SU-DHL-6 (cell line): ENCODE data around the gene BRD4.

Source experiments
- H2AFZ ChIP-seq: fragments of 200-600 bp; sonication (generic); 2 replicates; pipeline ENCODE4 v1.6.1; 2014; ENCODE audit warnings: low read depth, mild to moderate bottlenecking, moderate library complexity, mixed read lengths, antibody characterized with exemption, low read length; ENCODE audit not compliant: severe bottlenecking
- H3F3A ChIP-seq: fragments of 200-600 bp; shearing (Covaris generic); 2 replicates; pipeline ENCODE4 v1.6.0; 2016; ENCODE audit warnings: antibody characterized with exemption, mild to moderate bottlenecking; ENCODE audit not compliant: insufficient read depth
- H3K27ac ChIP-seq: fragments of 200-600 bp; sonication (generic); 2 replicates; pipeline ENCODE4 v1.5.1; 2016; ENCODE audit warnings: low read depth, mild to moderate bottlenecking, low read length, moderate library complexity, mixed read lengths
- H3K27me3 ChIP-seq: fragments of 200-600 bp; sonication (generic), shearing (Covaris generic); 2 replicates; pipeline ENCODE4 v1.6.0; 2014; ENCODE audit warnings: mild to moderate bottlenecking, low read length
- H3K36me3 ChIP-seq: fragments of 200-600 bp; sonication (generic); 2 replicates; pipeline ENCODE4 v1.6.1; 2014; ENCODE audit warnings: mild to moderate bottlenecking, low read length, mixed read lengths
- H3K4me2 ChIP-seq: fragments of 300-600, 200-600 bp; shearing (Covaris generic), sonication (generic); 2 replicates; pipeline ENCODE4 v1.6.0; 2014; ENCODE audit warnings: low read length, low read depth, mild to moderate bottlenecking; ENCODE audit not compliant: poor library complexity, severe bottlenecking
- H3K4me3 ChIP-seq: fragments of 200-600 bp; sonication (generic); 2 replicates; pipeline ENCODE4 v1.5.1; 2014; ENCODE audit warnings: antibody characterized with exemption, low read length, mild to moderate bottlenecking, mixed read lengths; ENCODE audit not compliant: insufficient read depth, poor library complexity, severe bottlenecking
- H3K79me2 ChIP-seq: fragments of 200-600 bp; sonication (generic); 2 replicates; pipeline ENCODE4 v1.6.1; 2014; ENCODE audit warnings: mild to moderate bottlenecking, low read length, moderate library complexity; ENCODE audit not compliant: insufficient read depth
- H3K9ac ChIP-seq: fragments of 200-600 bp; sonication (generic); 2 replicates; pipeline ENCODE4 v1.7.0; 2014; ENCODE audit warnings: mild to moderate bottlenecking, low read length
- H3K9me2 ChIP-seq: fragments of 200-600 bp; sonication (generic); replicated peaks from 2 replicates; pipeline ENCODE4 v1.6.1; 2014; ENCODE audit warnings: low read length; ENCODE audit not compliant: insufficient read depth
- H3K9me3 ChIP-seq: fragments of 200-600 bp; sonication (generic); 2 replicates; pipeline ENCODE4 v1.6.1; 2014; ENCODE audit warnings: low read length, mixed read lengths; ENCODE audit not compliant: insufficient read depth
- H4K20me1 ChIP-seq: fragments of 200-600 bp; sonication (generic); 2 replicates; pipeline ENCODE4 v1.6.1; 2014; ENCODE audit warnings: low read depth, mild to moderate bottlenecking, antibody characterized with exemption, low read length, moderate library complexity, mixed read lengths
- EZH2phosphoT487 ChIP-seq: fragments of 200-600 bp; sonication (generic), shearing (Covaris generic); conservative IDR thresholded peaks from 2 replicates; pipeline ENCODE4 v1.6.1; 2018; ENCODE audit warnings: mild to moderate bottlenecking, antibody characterized with exemption, low read length, moderate library complexity, mixed read lengths
- TF ChIP-seq, protein P1 (sequence below): fragments of 200-600 bp; sonication (generic); IDR thresholded peaks from one replicate; pipeline ENCODE4 v1.5.1; 2017; ENCODE audit warnings: antibody characterized with exemption, mild to moderate bottlenecking, low read length, moderate library complexity; ENCODE audit not compliant: insufficient read depth, poor library complexity, severe bottlenecking

Gene BRD4

DNA sequence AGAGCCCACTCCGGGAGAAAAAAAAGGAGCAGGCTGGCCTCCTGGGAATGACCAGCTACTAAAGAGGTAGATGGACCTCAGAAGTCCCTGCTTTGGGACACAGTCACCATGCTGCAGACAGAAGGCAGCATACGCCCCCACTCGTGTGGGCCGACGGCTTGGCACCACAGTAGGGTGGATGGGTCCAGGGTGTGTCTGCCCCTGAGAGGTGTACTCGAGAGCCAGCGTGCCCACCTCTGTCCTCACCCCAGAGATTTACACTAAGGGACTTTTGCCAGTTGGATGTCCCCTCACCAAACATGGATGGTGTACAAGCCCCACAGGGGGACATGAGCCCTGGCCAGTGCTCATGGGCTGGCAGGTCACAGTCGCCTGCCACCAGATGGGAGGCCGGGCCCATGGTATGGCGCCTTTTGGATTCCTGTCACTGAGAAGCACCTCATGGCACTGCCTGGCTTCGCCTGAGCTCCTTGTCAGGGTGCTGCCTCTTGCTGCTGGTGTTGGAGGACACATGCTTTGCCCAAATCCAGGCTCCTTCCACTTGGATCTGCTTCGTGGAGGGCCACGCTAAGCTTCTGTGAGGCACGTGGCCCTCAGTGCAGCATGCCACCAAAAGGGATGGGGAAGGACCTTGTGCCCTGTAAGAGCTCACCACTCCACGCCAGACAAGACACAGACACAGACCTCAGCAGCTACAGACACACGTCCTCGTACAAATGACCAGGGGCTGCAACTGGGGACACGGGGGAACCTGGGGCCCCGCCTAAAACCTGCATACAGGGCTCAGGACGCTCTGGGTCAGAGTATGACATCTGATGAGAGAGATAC lies 86.8 kb downstream of the BRD4 start:
- no peaks in the 10 kb centered on the region for H3F3A ChIP-seq
- TF ChIP-seq, protein P1, sequence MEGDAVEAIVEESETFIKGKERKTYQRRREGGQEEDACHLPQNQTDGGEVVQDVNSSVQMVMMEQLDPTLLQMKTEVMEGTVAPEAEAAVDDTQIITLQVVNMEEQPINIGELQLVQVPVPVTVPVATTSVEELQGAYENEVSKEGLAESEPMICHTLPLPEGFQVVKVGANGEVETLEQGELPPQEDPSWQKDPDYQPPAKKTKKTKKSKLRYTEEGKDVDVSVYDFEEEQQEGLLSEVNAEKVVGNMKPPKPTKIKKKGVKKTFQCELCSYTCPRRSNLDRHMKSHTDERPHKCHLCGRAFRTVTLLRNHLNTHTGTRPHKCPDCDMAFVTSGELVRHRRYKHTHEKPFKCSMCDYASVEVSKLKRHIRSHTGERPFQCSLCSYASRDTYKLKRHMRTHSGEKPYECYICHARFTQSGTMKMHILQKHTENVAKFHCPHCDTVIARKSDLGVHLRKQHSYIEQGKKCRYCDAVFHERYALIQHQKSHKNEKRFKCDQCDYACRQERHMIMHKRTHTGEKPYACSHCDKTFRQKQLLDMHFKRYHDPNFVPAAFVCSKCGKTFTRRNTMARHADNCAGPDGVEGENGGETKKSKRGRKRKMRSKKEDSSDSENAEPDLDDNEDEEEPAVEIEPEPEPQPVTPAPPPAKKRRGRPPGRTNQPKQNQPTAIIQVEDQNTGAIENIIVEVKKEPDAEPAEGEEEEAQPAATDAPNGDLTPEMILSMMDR: no peak
- TF ChIP-seq EZH2phosphoT487: no peak
- H3K79me2 ChIP-seq: no peaks in the 10 kb centered on the region
- H3K9me3 ChIP-seq: no peaks in the 10 kb centered on the region
- H2AFZ ChIP-seq: no peak overlapping the region
- no peaks in the 10 kb centered on the region for H3K9me2 ChIP-seq
- no peaks in the 10 kb centered on the region; the same call in 1 of the 2 replicates for H4K20me1 ChIP-seq
- no peaks in the 10 kb centered on the region for H3K36me3 ChIP-seq
- no peak overlapping the region for H3K4me2 ChIP-seq
- no peak overlapping the region for H3K27ac ChIP-seq
- no peaks in the 10 kb centered on the region for H3K27me3 ChIP-seq
- H3K4me3 ChIP-seq: no peak overlapping the region
- no peak overlapping the region for H3K9ac ChIP-seq

DNA sequence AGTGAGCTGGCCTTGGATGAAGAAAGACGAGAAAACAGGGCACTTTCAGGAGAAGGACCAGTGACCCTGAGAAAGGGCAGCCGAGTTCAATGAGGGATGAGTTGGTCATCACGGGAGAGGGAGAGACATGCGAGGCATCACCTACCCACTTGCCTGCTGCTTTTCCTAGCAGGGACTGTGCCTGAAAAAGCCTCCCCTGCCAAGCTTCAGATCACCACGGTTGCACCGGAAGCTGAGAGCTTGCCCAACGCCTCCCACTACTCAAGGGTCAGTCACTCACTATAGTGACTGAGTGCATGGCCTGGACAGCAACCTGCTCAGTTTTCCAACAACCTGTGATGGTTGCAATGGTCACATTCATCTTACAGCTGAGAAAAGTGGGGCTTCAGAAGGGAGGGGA lies 87.5 kb downstream of the BRD4 start:
- H4K20me1 ChIP-seq: no peaks in the 10 kb centered on the region; the same call in 1 of the 2 replicates
- H3F3A ChIP-seq: no peaks in the 10 kb centered on the region
- no peak overlapping the region for H2AFZ ChIP-seq
- no peaks in the 10 kb centered on the region for H3K79me2 ChIP-seq
- H3K36me3 ChIP-seq: no peaks in the 10 kb centered on the region
- TF ChIP-seq, protein P1: no peak
- TF ChIP-seq EZH2phosphoT487: no peak
- H3K4me3 ChIP-seq: no peak overlapping the region
- H3K9me3 ChIP-seq: no peaks in the 10 kb centered on the region
- H3K9ac ChIP-seq: no peak overlapping the region
- H3K27me3 ChIP-seq: no peaks in the 10 kb centered on the region
- H3K4me2 ChIP-seq: no peak overlapping the region
- no peak overlapping the region for H3K27ac ChIP-seq
- no peaks in the 10 kb centered on the region for H3K9me2 ChIP-seq

DNA sequence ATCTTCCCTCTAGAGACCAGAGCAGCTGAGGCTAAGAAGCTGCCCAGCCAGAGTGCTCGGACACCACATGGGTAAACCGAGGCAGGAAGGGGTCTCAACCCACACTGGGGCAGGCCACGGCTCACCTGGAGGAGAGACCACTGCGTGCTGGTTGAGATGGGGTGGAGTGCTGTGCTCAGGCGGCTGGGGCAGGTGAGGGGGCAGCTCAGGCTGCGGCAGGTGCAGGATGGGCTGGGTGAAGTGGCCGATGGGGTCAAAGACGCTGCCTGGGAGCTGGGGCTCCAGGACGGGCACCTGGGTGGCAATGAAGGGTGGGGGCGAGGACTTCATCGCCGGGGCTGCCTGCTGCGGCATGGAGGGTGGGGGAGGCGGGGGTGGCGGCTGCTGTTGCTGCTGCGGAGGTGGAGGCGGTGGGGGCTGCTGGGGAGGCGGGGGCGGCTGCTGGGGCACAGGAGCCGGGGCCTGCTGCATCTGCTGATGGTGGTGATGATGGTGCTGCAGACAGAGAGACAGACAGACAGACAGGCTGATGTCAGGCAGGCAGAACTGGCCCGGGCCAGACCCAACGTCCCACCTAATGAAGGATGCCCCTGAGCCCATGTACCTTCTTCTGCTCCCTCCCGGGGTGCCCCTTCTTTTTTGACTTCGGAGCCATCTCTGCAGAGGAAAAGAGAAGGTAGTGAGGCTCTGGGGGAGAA lies 88.1 kb downstream of the BRD4 start:
- Histone ChIP-seq H3K9ac (no peak overlapping the region), H3K27ac (no peak overlapping the region), H4K20me1 (no peaks in the 10 kb centered on the region; the same call in 1 of the 2 replicates), H3F3A (no peaks in the 10 kb centered on the region), H3K27me3 (no peaks in the 10 kb centered on the region), H3K36me3 (no peaks in the 10 kb centered on the region), H3K4me2 (no peak overlapping the region), H3K9me2 (no peaks in the 10 kb centered on the region), H3K79me2 (no peaks in the 10 kb centered on the region), H2AFZ (no peak overlapping the region), H3K9me3 (no peaks in the 10 kb centered on the region), H3K4me3 (no peak overlapping the region)
- no peak for TF ChIP-seq EZH2phosphoT487
- TF ChIP-seq, protein P1: no peak
